Measurements from ENCODE around the gene KIAA1958.

GRCh38 chr9:112439825-112440224 is 46.8 kb upstream of the KIAA1958 start:
- TF ChIP-seq CTCF (IDR thresholded peaks at IDR 0.05 in 4 of 5, conservative IDR thresholded peaks at IDR 0.05 in 1 of 5), result no peak
- TF ChIP-seq POLR2A (IDR thresholded peaks at IDR 0.05), result no peak

Measured in gastrocnemius medialis (tissue), 4 donors.